Measurements from ENCODE around the gene RFC5. TPM values are rescaled to one million over a fixed set of nuclear protein-coding genes. Genes with fewer than 3 reads are reported as not detected.

Gene RFC5
- total RNA-seq, 1 donor from 2014 or later: 10.1 TPM

GRCh38 chr12:118032188-118032587, 15.7 kb downstream of the RFC5 start:
- no peak overlapping the region for H3K4me3 ChIP-seq (ENCODE audit: low read depth, low read length)
- peaks cover 8% of the 10 kb centered on the region for H3K36me3 ChIP-seq (ENCODE audit: control insufficient read depth, insufficient read depth, low read length)
- no peak for DNase-seq (ENCODE audit: low read depth)
- no peak for TF ChIP-seq CTCF (IDR thresholded peaks at IDR 0.05; ENCODE audit: insufficient read depth, low read length, poor library complexity, severe bottlenecking)
- H3K27me3 ChIP-seq (ENCODE audit: control insufficient read depth, insufficient read depth, low read length): no peaks in the 10 kb centered on the region

- no peak for DNase-seq (ENCODE audit: low read depth)
- no peak overlapping the region for H3K4me3 ChIP-seq (ENCODE audit: low read depth, low read length)
- TF ChIP-seq CTCF (IDR thresholded peaks at IDR 0.05; ENCODE audit: insufficient read depth, low read length, poor library complexity, severe bottlenecking): no peak
- no peaks in the 10 kb centered on the region for H3K27me3 ChIP-seq (ENCODE audit: control insufficient read depth, insufficient read depth, low read length)
- H3K36me3 ChIP-seq (ENCODE audit: control insufficient read depth, insufficient read depth, low read length): peaks cover 8% of the 10 kb centered on the region
These were observed 16.8 kb downstream of the RFC5 start for GRCh38 chr12:118033323-118033722.

GRCh38 chr12:118033902-118034301, 17.4 kb downstream of the RFC5 start:
- no peak for TF ChIP-seq CTCF (IDR thresholded peaks at IDR 0.05; ENCODE audit: insufficient read depth, low read length, poor library complexity, severe bottlenecking)
- DNase-seq (ENCODE audit: low read depth): no peak
- no peaks in the 10 kb centered on the region for H3K27me3 ChIP-seq (ENCODE audit: control insufficient read depth, insufficient read depth, low read length)
- H3K36me3 ChIP-seq (ENCODE audit: control insufficient read depth, insufficient read depth, low read length): peaks cover 8% of the 10 kb centered on the region
- no peak overlapping the region for H3K4me3 ChIP-seq (ENCODE audit: low read depth, low read length)

GRCh38 chr12:118034429-118035189, 18.1 kb downstream of the RFC5 start:
- H3K36me3 ChIP-seq (ENCODE audit: control insufficient read depth, insufficient read depth, low read length): peaks cover 8% of the 10 kb centered on the region

GRCh38 chr12:118035190-118036041, 18.9 kb downstream of the RFC5 start:
- Histone ChIP-seq H3K36me3 (ENCODE audit: control insufficient read depth, insufficient read depth, low read length) (peaks cover 10% of the 10 kb centered on the region), H3K27me3 (ENCODE audit: control insufficient read depth, insufficient read depth, low read length) (no peaks in the 10 kb centered on the region), H3K4me3 (ENCODE audit: low read depth, low read length) (no peak overlapping the region)
- TF ChIP-seq CTCF (IDR thresholded peaks at IDR 0.05; ENCODE audit: insufficient read depth, low read length, poor library complexity, severe bottlenecking): peak; percentile 12
- no peak for DNase-seq (ENCODE audit: low read depth)

More at GRCh38 chr12:118034429-118035189, 18.1 kb downstream of the RFC5 start:
- TF ChIP-seq CTCF (IDR thresholded peaks at IDR 0.05; ENCODE audit: insufficient read depth, low read length, poor library complexity, severe bottlenecking): peak; percentile 43
- Histone ChIP-seq H3K27me3 (ENCODE audit: control insufficient read depth, insufficient read depth, low read length) (no peaks in the 10 kb centered on the region), H3K4me3 (ENCODE audit: low read depth, low read length) (no peak overlapping the region)
- DNase-seq (ENCODE audit: low read depth): no peak
